Lower lobe of right lung (tissue), 2 donors: ENCODE measurements around the gene TMIE. TPM values are rescaled to one million over a fixed set of nuclear protein-coding genes. Genes with fewer than 3 reads are reported as not detected.
"Not testable (repeated sequence)": the region's sequence is repeated elsewhere in the genome, so short reads cannot be mapped to it uniquely, and the experiment has no call there.

Source experiments
- ATAC-seq, 2 donors: fragments of 200-7000 bp; cut with Tn5 transposase; one replicate each; pipeline ENCODE4 v1.9.1; 2020 to 2022; ENCODE audit warnings: mild to moderate bottlenecking in 2 of 2, moderate library complexity in 2 of 2
- DNase-seq: peaks from one replicate; pipeline ENCODE4 v3.0.0-alpha.2; 2020
- H3K27ac ChIP-seq: fragments of 200-600 bp; one replicate; pipeline ENCODE4 v1.8.0; 2022
- H3K27me3 ChIP-seq: fragments of 200-600 bp; one replicate; pipeline ENCODE4 v1.8.0; 2022; ENCODE audit warnings: low read depth
- H3K36me3 ChIP-seq: fragments of 200-600 bp; one replicate; pipeline ENCODE4 v1.8.0; 2022; ENCODE audit warnings: mild to moderate bottlenecking
- H3K4me1 ChIP-seq: fragments of 200-600 bp; one replicate; pipeline ENCODE4 v1.8.0; 2022
- H3K4me3 ChIP-seq: fragments of 200-600 bp; one replicate; pipeline ENCODE4 v1.8.0; 2022; ENCODE audit warnings: mild to moderate bottlenecking
- H3K9me3 ChIP-seq: fragments of 200-600 bp; one replicate; pipeline ENCODE4 v1.8.0; 2022
- intact Hi-C: fragments of 100-400 bp; cut with DNase I; formaldehyde crosslinking; loops from one replicate; pipeline ENCODE4 v1.11.0; 2022
- total RNA-seq: library from RNA; stranded (reverse); fragmentation: NEBNext Ultra II Directional; extraction: Animal tissue kit (Norgen Biotek cat#: 25700); gene quantifications from one replicate; pipeline ENCODE4 v1.2.1, GENCODE V29; 2021
- TF ChIP-seq, protein P1 (sequence below): fragments of 200-600 bp; IDR thresholded peaks from one replicate; pipeline ENCODE4 v1.8.0; 2022; ENCODE audit warnings: antibody characterized with exemption, mild to moderate bottlenecking
- donor health status: DM: no; HTN: yes; CAD: no; lungs with severe emphysema.

TMIE gene
- total RNA-seq, 1 donor from 2014 or later, result 1.0 TPM

GRCh38 chr3:46737329-46737731 is 36.1 kb downstream of the TMIE start:
- TF ChIP-seq, protein P1, sequence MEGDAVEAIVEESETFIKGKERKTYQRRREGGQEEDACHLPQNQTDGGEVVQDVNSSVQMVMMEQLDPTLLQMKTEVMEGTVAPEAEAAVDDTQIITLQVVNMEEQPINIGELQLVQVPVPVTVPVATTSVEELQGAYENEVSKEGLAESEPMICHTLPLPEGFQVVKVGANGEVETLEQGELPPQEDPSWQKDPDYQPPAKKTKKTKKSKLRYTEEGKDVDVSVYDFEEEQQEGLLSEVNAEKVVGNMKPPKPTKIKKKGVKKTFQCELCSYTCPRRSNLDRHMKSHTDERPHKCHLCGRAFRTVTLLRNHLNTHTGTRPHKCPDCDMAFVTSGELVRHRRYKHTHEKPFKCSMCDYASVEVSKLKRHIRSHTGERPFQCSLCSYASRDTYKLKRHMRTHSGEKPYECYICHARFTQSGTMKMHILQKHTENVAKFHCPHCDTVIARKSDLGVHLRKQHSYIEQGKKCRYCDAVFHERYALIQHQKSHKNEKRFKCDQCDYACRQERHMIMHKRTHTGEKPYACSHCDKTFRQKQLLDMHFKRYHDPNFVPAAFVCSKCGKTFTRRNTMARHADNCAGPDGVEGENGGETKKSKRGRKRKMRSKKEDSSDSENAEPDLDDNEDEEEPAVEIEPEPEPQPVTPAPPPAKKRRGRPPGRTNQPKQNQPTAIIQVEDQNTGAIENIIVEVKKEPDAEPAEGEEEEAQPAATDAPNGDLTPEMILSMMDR, result no peak
- Histone ChIP-seq H3K9me3 (no peaks in the 10 kb centered on the region), H3K36me3 (no peaks in the 10 kb centered on the region), H3K4me1 (no peaks in the 10 kb centered on the region), H3K4me3 (no peak overlapping the region), H3K27me3 (peaks cover 5% of the 10 kb centered on the region), H3K27ac (no peak overlapping the region)
- no peak for DNase-seq
- no peak for ATAC-seq
- intact Hi-C loops, result no loop called here

- intact Hi-C loops, H3K4me1 ChIP-seq, H3K4me3 ChIP-seq, DNase-seq, H3K9me3 ChIP-seq, H3K36me3 ChIP-seq, H3K27me3 ChIP-seq, ATAC-seq, H3K27ac ChIP-seq: not testable (repeated sequence)
Observed at GRCh38 chr3:46739565-46739964, 38.4 kb downstream of the TMIE start.

GRCh38 chr3:46742992-46743585 is 41.9 kb downstream of the TMIE start:
- TF ChIP-seq, protein P1, result no peak
- DNase-seq, result no peak
- ATAC-seq, result no peak
- H3K9me3 ChIP-seq, result no peaks in the 10 kb centered on the region
- H3K27me3 ChIP-seq, result no peaks in the 10 kb centered on the region
- H3K4me1 ChIP-seq, result no peaks in the 10 kb centered on the region
- H3K4me3 ChIP-seq, result no peak overlapping the region
- no peak overlapping the region for H3K27ac ChIP-seq
- intact Hi-C loops, result no loop called here
- no peaks in the 10 kb centered on the region for H3K36me3 ChIP-seq

DNA sequence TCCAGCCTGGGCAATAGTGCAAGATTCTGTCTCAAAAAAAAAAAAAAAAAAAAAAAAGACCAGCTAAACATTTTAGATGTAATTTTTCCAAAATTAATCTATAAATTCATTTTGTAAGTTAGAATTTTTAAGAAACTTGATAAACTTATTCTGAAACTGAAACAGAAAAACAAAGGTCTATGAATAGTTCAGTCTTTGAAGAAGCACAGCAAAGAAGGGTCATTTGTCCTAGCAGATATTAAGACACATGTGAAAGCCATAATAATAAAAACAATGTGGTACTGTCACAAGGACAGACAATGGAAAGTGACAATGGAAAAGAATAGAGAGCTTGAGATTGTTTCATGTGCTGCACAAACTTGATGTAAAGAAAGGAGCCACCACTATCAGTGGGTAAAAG is 45.5 kb downstream of the TMIE start:
- Histone ChIP-seq H3K4me1 (no peaks in the 10 kb centered on the region), H3K27ac (no peak overlapping the region), H3K4me3 (no peak overlapping the region), H3K9me3 (no peaks in the 10 kb centered on the region), H3K27me3 (no peaks in the 10 kb centered on the region), H3K36me3 (no peaks in the 10 kb centered on the region)
- no peak for DNase-seq
- no peak for ATAC-seq
- intact Hi-C loops, result no loop called here
- TF ChIP-seq, protein P1, result no peak

GRCh38 chr3:46748170-46748569 is 47.0 kb downstream of the TMIE start:
- ATAC-seq, result no peak
- Histone ChIP-seq H3K4me1 (no peaks in the 10 kb centered on the region), H3K27ac (no peak overlapping the region), H3K4me3 (no peak overlapping the region), H3K27me3 (no peaks in the 10 kb centered on the region), H3K9me3 (no peaks in the 10 kb centered on the region), H3K36me3 (no peaks in the 10 kb centered on the region)
- intact Hi-C loops, result no loop called here
- TF ChIP-seq, protein P1, result no peak
- DNase-seq, result no peak

DNA sequence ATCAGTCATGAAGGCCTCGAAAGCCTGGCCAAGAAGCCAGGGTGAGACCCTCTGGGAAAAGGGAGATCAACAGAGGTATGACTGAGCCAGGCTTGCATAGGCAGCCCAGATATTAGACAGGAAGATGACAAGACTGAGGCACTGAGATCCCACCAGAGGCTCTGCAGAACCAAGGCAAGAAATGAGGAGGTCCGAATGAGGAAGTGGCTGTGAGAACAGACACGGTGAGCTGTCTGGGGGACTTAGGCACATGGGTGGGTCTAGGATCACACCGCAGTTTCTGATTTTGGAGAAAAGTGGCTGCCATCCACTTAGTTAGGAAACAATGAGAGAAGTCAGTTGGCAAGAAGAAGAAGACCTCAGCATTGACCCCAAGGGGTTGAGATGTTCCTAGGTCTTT is 47.9 kb downstream of the TMIE start:
- TF ChIP-seq, protein P1, result no peak
- no peak for ATAC-seq
- H3K4me3 ChIP-seq, result no peak overlapping the region
- DNase-seq, result no peak
- no peaks in the 10 kb centered on the region for H3K4me1 ChIP-seq
- no peaks in the 10 kb centered on the region for H3K36me3 ChIP-seq
- intact Hi-C loops, result no loop called here
- H3K27ac ChIP-seq, result no peak overlapping the region
- H3K27me3 ChIP-seq, result no peaks in the 10 kb centered on the region
- H3K9me3 ChIP-seq, result no peaks in the 10 kb centered on the region
